Erythroblast (primary cell): Measurements from ENCODE around the gene SYT8.
"Not testable (repeated sequence)": the region's sequence is repeated elsewhere in the genome, so short reads cannot be mapped to it uniquely, and the experiment has no call there.

Experiments used
- DNase-seq, 2 experiments: peaks; one replicate each; lab custom pipeline; 2025; lab: John Stamatoyannopoulos, UW
- GATA1 ChIP-seq: IDR thresholded peaks from 2 replicates; pipeline ENCODE4 v1.6.1; 2011; ENCODE audit warnings: low read depth, mild to moderate bottlenecking, control low read depth, low read length, moderate library complexity
- POLR2A ChIP-seq: IDR thresholded peaks from 2 replicates; pipeline ENCODE4 v1.6.1; 2011; ENCODE audit warnings: mild to moderate bottlenecking, low read length

Gene SYT8

GRCh38 chr11:1834779-1835670 is at the start of gene SYT8:
Gene SYT8 (plus strand): TSS chr11:1834990. CDS start chr11:1835106, 116 bp downstream.
- DNase-seq = no peak

GRCh38 chr11:1785749-1786413 is 48.9 kb upstream of the SYT8 start:
- DNase-seq = no peak

More at GRCh38 chr11:1834779-1835670, at the start of gene SYT8:
- TF ChIP-seq POLR2A (no peak), GATA1 (no peak)

GRCh38 chr11:1786466-1786865 is 48.3 kb upstream of the SYT8 start:
- no peak for DNase-seq
- TF ChIP-seq GATA1 (no peak), POLR2A (no peak)

More at GRCh38 chr11:1785749-1786413, 48.9 kb upstream of the SYT8 start:
- no peak for TF ChIP-seq GATA1
- no peak for TF ChIP-seq POLR2A

GRCh38 chr11:1791912-1792311 is 42.9 kb upstream of the SYT8 start:
- TF ChIP-seq GATA1 = no peak
- TF ChIP-seq POLR2A = no peak
- DNase-seq = no peak

GRCh38 chr11:1792461-1792860 is 42.3 kb upstream of the SYT8 start:
- TF ChIP-seq POLR2A (no peak), GATA1 (no peak)
- DNase-seq = no peak

GRCh38 chr11:1793081-1793480 is 41.7 kb upstream of the SYT8 start:
- DNase-seq = no peak
- TF ChIP-seq POLR2A = no peak
- TF ChIP-seq GATA1 = no peak

GRCh38 chr11:1796413-1797011 is 38.3 kb upstream of the SYT8 start:
- TF ChIP-seq GATA1 (no peak), POLR2A (no peak)
- no peak for DNase-seq

- no peak for DNase-seq
- TF ChIP-seq GATA1 (no peak), POLR2A (no peak)
Observed at GRCh38 chr11:1797391-1798125, 37.2 kb upstream of the SYT8 start.

GRCh38 chr11:1803246-1803645 is 31.5 kb upstream of the SYT8 start:
- no peak for TF ChIP-seq POLR2A
- TF ChIP-seq GATA1 = no peak
- DNase-seq = no peak

GRCh38 chr11:1803835-1804519 is 30.8 kb upstream of the SYT8 start:
- not testable (repeated sequence) for DNase-seq

- no peak for DNase-seq
- TF ChIP-seq GATA1 (no peak), POLR2A (no peak)
Observed at GRCh38 chr11:1805525-1805924, 29.3 kb upstream of the SYT8 start.

GRCh38 chr11:1807264-1807995 is 27.4 kb upstream of the SYT8 start:
- no peak for TF ChIP-seq GATA1
- no peak for TF ChIP-seq POLR2A
- no peak for DNase-seq
